Measurements from ENCODE around the gene PITPNC1. TPM values are rescaled to one million over a fixed set of nuclear protein-coding genes. Genes with fewer than 3 reads are reported as not detected.

PITPNC1 gene
- total RNA-seq, 1 donor from 2014 or later, result 12.4 TPM

DNA sequence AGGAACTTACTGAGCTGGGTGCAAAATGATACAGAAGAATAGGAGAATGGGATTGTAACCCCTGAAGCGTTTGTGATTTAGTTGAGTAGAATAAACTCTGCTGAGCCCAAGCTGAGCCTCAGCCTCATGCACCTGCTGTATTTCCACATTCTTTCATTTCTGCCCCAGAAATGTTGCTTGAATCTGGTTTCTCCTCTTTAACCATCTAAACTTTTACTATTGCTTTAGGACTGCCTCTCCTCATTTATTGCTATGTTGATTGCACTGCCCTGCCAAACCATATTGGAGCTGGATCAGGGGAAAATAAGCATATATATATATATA, 64.8 kb downstream of the PITPNC1 start:
- DNase-seq (ENCODE audit: low read depth) (no peak), FAIRE-seq (no peak)
- Histone ChIP-seq H3K9me3 (ENCODE audit: insufficient read depth, low read depth, low read length) (no peaks in the 10 kb centered on the region), H3K4me3 (ENCODE audit: insufficient read depth, low read depth, low read length) (no peak overlapping the region), H3K27me3 (ENCODE audit: insufficient read depth, low read length) (no peaks in the 10 kb centered on the region), H3K4me1 (ENCODE audit: insufficient read depth, low read length) (peaks cover 13% of the 10 kb centered on the region), H3K4me2 (ENCODE audit: low read length) (peak overlapping the region; percentile 85), H3K27ac (ENCODE audit: low read depth, low read length) (peak overlapping the region; percentile 59), H4K20me1 (ENCODE audit: insufficient read depth, low read length) (no peaks in the 10 kb centered on the region), H3K79me2 (ENCODE audit: insufficient read depth, low read length) (no peaks in the 10 kb centered on the region), H3K9ac (ENCODE audit: low read length) (peak overlapping the region; percentile 71), H2AFZ (ENCODE audit: low read depth, low read length) (no peak overlapping the region), H3K36me3 (ENCODE audit: insufficient read depth, low read length) (no peaks in the 10 kb centered on the region)
- no peaks in the 10 kb centered on the region for H3K27me3 Mint-ChIP-seq (ENCODE audit: low read depth, unreplicated experiment)
- TF ChIP-seq, protein P1, sequence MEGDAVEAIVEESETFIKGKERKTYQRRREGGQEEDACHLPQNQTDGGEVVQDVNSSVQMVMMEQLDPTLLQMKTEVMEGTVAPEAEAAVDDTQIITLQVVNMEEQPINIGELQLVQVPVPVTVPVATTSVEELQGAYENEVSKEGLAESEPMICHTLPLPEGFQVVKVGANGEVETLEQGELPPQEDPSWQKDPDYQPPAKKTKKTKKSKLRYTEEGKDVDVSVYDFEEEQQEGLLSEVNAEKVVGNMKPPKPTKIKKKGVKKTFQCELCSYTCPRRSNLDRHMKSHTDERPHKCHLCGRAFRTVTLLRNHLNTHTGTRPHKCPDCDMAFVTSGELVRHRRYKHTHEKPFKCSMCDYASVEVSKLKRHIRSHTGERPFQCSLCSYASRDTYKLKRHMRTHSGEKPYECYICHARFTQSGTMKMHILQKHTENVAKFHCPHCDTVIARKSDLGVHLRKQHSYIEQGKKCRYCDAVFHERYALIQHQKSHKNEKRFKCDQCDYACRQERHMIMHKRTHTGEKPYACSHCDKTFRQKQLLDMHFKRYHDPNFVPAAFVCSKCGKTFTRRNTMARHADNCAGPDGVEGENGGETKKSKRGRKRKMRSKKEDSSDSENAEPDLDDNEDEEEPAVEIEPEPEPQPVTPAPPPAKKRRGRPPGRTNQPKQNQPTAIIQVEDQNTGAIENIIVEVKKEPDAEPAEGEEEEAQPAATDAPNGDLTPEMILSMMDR (IDR thresholded peaks at IDR 0.05; ENCODE audit: insufficient read depth, low read depth, low read length), result no peak
- no peak for TF ChIP-seq EZH2 (IDR thresholded peaks at IDR 0.05; ENCODE audit: insufficient read depth, low read length)
- H3K4me3 Mint-ChIP-seq (ENCODE audit: unreplicated experiment), result no peak overlapping the region
- H3K27ac Mint-ChIP-seq (ENCODE audit: unreplicated experiment), result no peak overlapping the region
- no peaks in the 10 kb centered on the region for H3K9me3 Mint-ChIP-seq (ENCODE audit: unreplicated experiment)
- no peaks in the 10 kb centered on the region for H3K36me3 Mint-ChIP-seq (ENCODE audit: low read depth, unreplicated experiment)
- H3K4me1 Mint-ChIP-seq (ENCODE audit: low read depth, unreplicated experiment), result peaks cover 20% of the 10 kb centered on the region

DNA sequence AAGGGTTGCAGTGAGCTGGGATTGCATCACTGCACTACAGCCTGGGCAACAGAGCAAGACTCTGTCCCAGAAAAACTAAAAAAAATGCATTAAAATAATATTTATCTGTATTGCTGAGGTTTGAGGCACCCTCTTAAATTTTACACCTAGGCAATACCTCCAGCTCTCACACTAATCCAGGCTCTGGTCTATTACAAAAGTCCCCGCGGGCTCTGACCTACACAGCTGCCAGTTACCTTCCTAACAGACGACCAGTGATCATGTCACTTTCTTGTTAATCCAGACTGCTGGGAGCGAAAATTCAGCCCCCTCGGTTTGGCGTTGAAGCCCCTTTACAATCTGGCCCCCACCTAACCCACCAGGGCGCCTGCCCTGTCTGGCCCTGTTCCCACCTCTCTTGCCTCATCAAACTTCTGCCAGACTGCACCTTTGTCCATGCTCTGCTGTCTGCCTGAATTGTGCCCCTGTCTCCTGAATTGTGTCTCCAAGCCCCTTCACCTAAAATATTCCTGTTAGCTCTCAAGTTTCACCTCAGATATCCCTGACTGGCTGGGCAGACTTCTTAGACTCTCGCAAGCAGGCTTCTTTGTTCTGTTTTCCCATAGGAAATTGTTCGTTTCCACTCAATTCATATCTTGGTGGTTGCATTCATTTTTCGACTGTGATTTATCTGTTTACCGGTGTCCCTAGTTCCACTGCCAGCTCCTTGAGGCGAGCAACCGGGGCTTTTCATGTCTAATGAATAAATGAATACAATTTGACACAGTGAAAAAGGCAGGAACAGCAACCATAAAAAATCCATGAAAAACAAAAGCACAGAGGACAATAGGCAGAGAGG, 65.9 kb downstream of the PITPNC1 start:
- TF ChIP-seq, protein P1 (IDR thresholded peaks at IDR 0.05; ENCODE audit: insufficient read depth, low read depth, low read length), result no peak
- TF ChIP-seq EZH2 (IDR thresholded peaks at IDR 0.05; ENCODE audit: insufficient read depth, low read length), result no peak
- H3K36me3 Mint-ChIP-seq (ENCODE audit: low read depth, unreplicated experiment), result no peaks in the 10 kb centered on the region
- no peaks in the 10 kb centered on the region for H3K79me2 ChIP-seq (ENCODE audit: insufficient read depth, low read length)

More for the DNA sequence above, 65.9 kb downstream of the PITPNC1 start:
- no peaks in the 10 kb centered on the region for H4K20me1 ChIP-seq (ENCODE audit: insufficient read depth, low read length)
- H3K4me2 ChIP-seq (ENCODE audit: low read length), result peak overlapping the region; percentile 24
- H3K36me3 ChIP-seq (ENCODE audit: insufficient read depth, low read length), result no peaks in the 10 kb centered on the region
- DNase-seq (ENCODE audit: low read depth) (peak; percentile 33), FAIRE-seq (no peak)
- no peaks in the 10 kb centered on the region for H3K27me3 Mint-ChIP-seq (ENCODE audit: low read depth, unreplicated experiment)
- H3K9me3 ChIP-seq (ENCODE audit: insufficient read depth, low read depth, low read length), result no peaks in the 10 kb centered on the region
- H3K27ac Mint-ChIP-seq (ENCODE audit: unreplicated experiment), result peak overlapping the region; percentile 41
- no peaks in the 10 kb centered on the region for H3K27me3 ChIP-seq (ENCODE audit: insufficient read depth, low read length)
- H3K4me1 ChIP-seq (ENCODE audit: insufficient read depth, low read length), result peaks cover 13% of the 10 kb centered on the region
- H3K9ac ChIP-seq (ENCODE audit: low read length), result peak overlapping the region; percentile 38
- H3K27ac ChIP-seq (ENCODE audit: low read depth, low read length), result no peak overlapping the region
- H3K4me1 Mint-ChIP-seq (ENCODE audit: low read depth, unreplicated experiment), result peaks cover 20% of the 10 kb centered on the region
- H3K4me3 ChIP-seq (ENCODE audit: insufficient read depth, low read depth, low read length), result no peak overlapping the region
- no peaks in the 10 kb centered on the region for H3K9me3 Mint-ChIP-seq (ENCODE audit: unreplicated experiment)
- peak overlapping the region; percentile 7 for H2AFZ ChIP-seq (ENCODE audit: low read depth, low read length)
- H3K4me3 Mint-ChIP-seq (ENCODE audit: unreplicated experiment), result no peak overlapping the region
